K562 (cell line): Measurements from ENCODE around the gene NPAS3. TPM values are rescaled to one million over a fixed set of nuclear protein-coding genes. Genes with fewer than 3 reads are reported as not detected.

ENCODE experiments used
- ATAC-seq: fragments of 200-7000 bp; cut with Tn5 transposase; 3 replicates; pipeline ENCODE4 v1.9.1; 2020; ENCODE audit warnings: moderate library complexity
- BruUV-seq: library from RNA; stranded (reverse); fragments of 400-500 nt; replicated peaks from 2 replicates; lab custom pipeline; 2021; lab: Mats Ljungman, UMichigan
- CTCF ChIA-PET: fragments of 300-600 bp; formaldehyde crosslinking; extraction: SDS; loops from one replicate; lab custom pipeline; 2021; ENCODE audit warnings: low intra/inter-chr PET ratio; lab: Yijun Ruan, JAX
- POLR2A ChIA-PET: fragments of 300-600, 350-650 bp; sonication (Branson Sonifier 250); formaldehyde crosslinking; extraction: SDS; loops from one replicate; lab custom pipeline; 2021; ENCODE audit warnings: antibody characterized with exemption, inconsistent platforms; lab: Yijun Ruan, JAX
- DNase-seq, 4 experiments: peaks; one replicate each; pipeline versions ENCODE4 v3.0.0 to v3.0.0-alpha.2; 2011 to 2018; ENCODE audit warnings: low spot score in 3 of 4, mixed read lengths in 3 of 4; ENCODE audit errors: extremely low read depth in 1 of 4
- FAIRE-seq: peaks from 2 replicates; lab custom pipeline; 2011; peaks lifted over from hg19 to GRCh38; lab: Jason Lieb, UNC
- H2AFZ ChIP-seq: 2 replicates; pipeline ENCODE4 v1.6.0; 2011; ENCODE audit warnings: low read depth, low read length, control low read depth, inconsistent platforms
- H3K27ac ChIP-seq: fragments of 200-600 bp; 3 replicates; pipeline ENCODE4 v1.8.0; 2011; ENCODE audit warnings: low read depth, mild to moderate bottlenecking, control low read depth, inconsistent platforms, low read length, moderate library complexity, mixed read lengths; ENCODE audit errors: extremely low read depth
- H3K27me3 ChIP-seq, 2 experiments: fragments of 300-600 bp in 1 of 2; 2 replicates in 1 of 2; 3 replicates in 1 of 2; pipeline versions ENCODE4 v1.6.0 to v1.8.0; 2011; ENCODE audit warnings: inconsistent platforms in 2 of 2, low read length in 2 of 2, mild to moderate bottlenecking in 1 of 2, mixed read lengths in 1 of 2, moderate library complexity in 1 of 2; ENCODE audit not compliant: control insufficient read depth in 2 of 2, insufficient read depth in 2 of 2
- H3K36me3 ChIP-seq: fragments of 300-600 bp; 3 replicates; pipeline ENCODE4 v1.8.0; 2011; ENCODE audit warnings: mild to moderate bottlenecking, low read length, inconsistent platforms; ENCODE audit not compliant: control insufficient read depth, insufficient read depth
- H3K4me1 ChIP-seq, 2 experiments: fragments of 200-600 bp in 1 of 2; replicated peaks in 1 of 2; 2 replicates in 1 of 2; 3 replicates in 1 of 2; pipeline versions ENCODE4 v1.5.1 to v1.8.0; 2011; ENCODE audit warnings: inconsistent platforms in 2 of 2, low read length in 2 of 2, mild to moderate bottlenecking in 1 of 2, mixed read lengths in 1 of 2, moderate library complexity in 1 of 2; ENCODE audit not compliant: control insufficient read depth in 2 of 2, insufficient read depth in 2 of 2
- H3K4me2 ChIP-seq: 2 replicates; pipeline ENCODE4 v1.6.1; 2011; ENCODE audit warnings: low read length, control low read depth, inconsistent platforms, mixed read lengths; ENCODE audit not compliant: insufficient read depth
- H3K4me3 ChIP-seq: fragments of 200-600 bp; sonication (generic), shearing (Covaris generic); 2 replicates; pipeline ENCODE4 v1.5.1; 2016; ENCODE audit warnings: control low read depth, inconsistent platforms
- H3K79me2 ChIP-seq: fragments of 200-600 bp; 3 replicates; pipeline ENCODE4 v1.8.0; 2011; ENCODE audit warnings: low read length, inconsistent platforms; ENCODE audit not compliant: control insufficient read depth, insufficient read depth
- H3K9ac ChIP-seq, 2 experiments: 2 replicates each; pipeline versions ENCODE4 v1.6.0 to v1.6.1; 2011; ENCODE audit warnings: low read depth in 2 of 2, low read length in 2 of 2, control low read depth in 1 of 2, inconsistent platforms in 1 of 2, mild to moderate bottlenecking in 1 of 2, mixed read lengths in 1 of 2; ENCODE audit not compliant: insufficient read depth in 1 of 2
- H3K9me1 ChIP-seq: one replicate; pipeline ENCODE4 v1.6.0; 2011; ENCODE audit warnings: inconsistent platforms, mild to moderate bottlenecking, low read length, moderate library complexity; ENCODE audit not compliant: control insufficient read depth, insufficient read depth
- H3K9me3 ChIP-seq: replicated peaks from 2 replicates; pipeline ENCODE4 v1.5.1; 2011; ENCODE audit warnings: low read depth, low read length, inconsistent platforms; ENCODE audit not compliant: control insufficient read depth, insufficient read depth
- H4K20me1 ChIP-seq: replicated peaks from 2 replicates; pipeline ENCODE4 v1.6.1; 2011; ENCODE audit warnings: low read length, inconsistent platforms, mixed read lengths; ENCODE audit not compliant: control insufficient read depth, insufficient read depth
- ARID2 ChIP-seq: fragments of 450-650 bp; IDR thresholded peaks from 2 replicates; pipeline ENCODE4 v1.6.1; 2017; ENCODE audit warnings: antibody characterized with exemption, mild to moderate bottlenecking
- CBFA2T3 ChIP-seq: fragments of 450-650 bp; IDR thresholded peaks from 2 replicates; pipeline ENCODE4 v1.6.1; 2017
- HDAC1 ChIP-seq, 2 experiments: fragments of 450-650 bp; IDR thresholded peaks; 2 replicates each; pipeline ENCODE4 v1.6.1; 2016 to 2017; ENCODE audit warnings: inconsistent platforms in 1 of 2, mild to moderate bottlenecking in 1 of 2, moderate library complexity in 1 of 2
- HMGN3 ChIP-seq: IDR thresholded peaks from 2 replicates; pipeline ENCODE4 v1.6.1; 2011; ENCODE audit warnings: borderline replicate concordance, low read depth, mild to moderate bottlenecking, mixed read lengths, low read length; ENCODE audit not compliant: insufficient read length; ENCODE audit errors: extremely low read depth
- MTA2 ChIP-seq: fragments of 450-650 bp; IDR thresholded peaks from 2 replicates; pipeline ENCODE4 v1.6.1; 2016; ENCODE audit warnings: low read depth
- SIX5 ChIP-seq, 2 experiments: IDR thresholded peaks; 2 replicates each; pipeline ENCODE4 v1.6.1; 2011; ENCODE audit warnings: low read length in 2 of 2, borderline replicate concordance in 1 of 2, low read depth in 1 of 2, mild to moderate bottlenecking in 1 of 2, moderate library complexity in 1 of 2; ENCODE audit not compliant: insufficient read depth in 1 of 2
- TAF15 ChIP-seq: fragments of 200-400 bp; formaldehyde crosslinking; IDR thresholded peaks from 2 replicates; pipeline ENCODE4 v1.6.1; 2017; ENCODE audit warnings: mild to moderate bottlenecking, low read depth, low read length, moderate library complexity
- ZNF830 ChIP-seq: fragments of 250-450 bp; sonication (Bioruptor Pico); IDR thresholded peaks from 2 replicates; pipeline ENCODE4 v1.5.0; 2021; ENCODE audit warnings: mild to moderate bottlenecking
- WGBS: fragments of 100-300 bp; shearing (Covaris generic); methylation state at CpG from one replicate; pipeline ENCODE4 v1.1.6; 2016; ENCODE audit warnings: low coverage, mixed read lengths; ENCODE audit not compliant: insufficient coverage; ENCODE audit errors: missing lambda C conversion rate; 5-methylcytosine and 5-hydroxymethylcytosine counted together
- in situ Hi-C: fragments of 300-500 bp; cut with MboI; formaldehyde crosslinking; loops from 4 replicates; pipeline ENCODE4 v1.15.0; 2018; ENCODE audit warnings: inconsistent platforms, mixed read lengths
- intact Hi-C: fragments of 100-400 bp; cut with micrococcal nuclease; formaldehyde crosslinking; loops from 2 replicates; pipeline ENCODE4 v1.14.2; 2022
- polyA plus RNA-seq, 8 experiments: library from polyadenylated mRNA; depleted of rRNA in 4 of 8; stranded (reverse) in 5 of 8; unstranded in 3 of 8; fragments of >200 nt; fragmentation: Nextera tagmentation in 2 of 8; fragmentation: Illumina TruSeq in 1 of 8; extraction: Ambion mirVana in 2 of 8; extraction: Trizol in 1 of 8; gene quantifications; 2 replicates each; pipeline versions ENCODE4 v1.2.1 to v1.2.3, GENCODE V29; 2011 to 2014; ENCODE audit warnings: inconsistent platforms in 1 of 8, missing spikeins in 1 of 8
- total RNA-seq, 7 experiments: library from RNA; depleted of rRNA in 6 of 7; stranded (reverse); fragments of >200 nt in 6 of 7; fragmentation: Illumina TruSeq in 2 of 7; extraction: Trizol in 2 of 7; gene quantifications; 2 replicates each; pipeline versions ENCODE4 v1.2.1 to v1.2.3, GENCODE V29; 2011 to 2021; ENCODE audit warnings: low replicate concordance in 1 of 7
- TF ChIP-seq, protein P1 (sequence below): IDR thresholded peaks from 2 replicates; pipeline ENCODE4 v1.6.1; 2012; ENCODE audit warnings: low read depth, low read length, improper control_type of control experiment, borderline replicate concordance
- TF ChIP-seq, protein P2 (sequence below): fragments of 250-450 bp; sonication (Bioruptor Pico); IDR thresholded peaks from 2 replicates; pipeline ENCODE4 v1.8.0; 2021; ENCODE audit warnings: borderline replicate concordance, mild to moderate bottlenecking, moderate library complexity; ENCODE audit not compliant: poor library complexity, severe bottlenecking
- TF ChIP-seq, protein P3 (sequence below): sonication (generic); formaldehyde crosslinking; IDR thresholded peaks from 2 replicates; pipeline ENCODE4 v1.8.1; 2023; ENCODE audit warnings: mild to moderate bottlenecking, missing genetic modification reagents

NPAS3 gene
- total and polyA plus RNA-seq, 9 of the 15 experiments (the other 6 are each of a cell fraction or from before 2014, with no cell fraction given), result 0.04 TPM; not detected in 8

- Histone ChIP-seq H3K9me1 (no peaks in the 10 kb centered on the region), H3K4me1 (no peaks in the 10 kb centered on the region), H3K36me3 (no peaks in the 10 kb centered on the region), H3K9ac (no peak overlapping the region), H3K4me2 (no peak overlapping the region), H3K79me2 (no peaks in the 10 kb centered on the region), H2AFZ (no peak overlapping the region), H3K27me3 (no peaks in the 10 kb centered on the region), H4K20me1 (no peaks in the 10 kb centered on the region), H3K9me3 (no peaks in the 10 kb centered on the region), H3K27ac (no peak overlapping the region), H3K4me3 (no peak overlapping the region)
- no peak for DNase-seq
- intact Hi-C loops (no loop called here), in situ Hi-C loops (no loop called here)
- TF ChIP-seq MTA2 (no peak), CBFA2T3 (no peak), TAF15 (no peak), ZNF830 (no peak), HMGN3 (no peak), HDAC1 (IDR thresholded peaks at IDR 0.05) (no peak), SIX5 (IDR thresholded peaks at IDR 0.05; ENCODE audit: borderline replicate concordance in 1 of 2, insufficient read depth in 1 of 2, low read depth in 1 of 2, low read length in 2 of 2) (no peak), ARID2 (no peak)
- TF ChIP-seq, protein P1, sequence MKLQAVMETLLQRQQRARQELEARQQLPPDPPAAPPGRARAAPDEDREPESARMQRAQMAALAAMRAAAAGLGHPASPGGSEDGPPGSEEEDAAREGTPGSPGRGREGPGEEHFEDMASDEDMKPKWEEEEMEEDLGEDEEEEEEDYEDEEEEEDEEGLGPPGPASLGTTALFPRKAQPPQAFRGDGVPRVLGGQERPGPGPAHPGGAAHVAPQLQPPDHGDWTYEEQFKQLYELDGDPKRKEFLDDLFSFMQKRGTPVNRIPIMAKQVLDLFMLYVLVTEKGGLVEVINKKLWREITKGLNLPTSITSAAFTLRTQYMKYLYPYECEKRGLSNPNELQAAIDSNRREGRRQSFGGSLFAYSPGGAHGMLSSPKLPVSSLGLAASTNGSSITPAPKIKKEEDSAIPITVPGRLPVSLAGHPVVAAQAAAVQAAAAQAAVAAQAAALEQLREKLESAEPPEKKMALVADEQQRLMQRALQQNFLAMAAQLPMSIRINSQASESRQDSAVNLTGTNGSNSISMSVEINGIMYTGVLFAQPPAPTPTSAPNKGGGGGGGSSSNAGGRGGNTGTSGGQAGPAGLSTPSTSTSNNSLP, result no peak
- TF ChIP-seq, protein P2, sequence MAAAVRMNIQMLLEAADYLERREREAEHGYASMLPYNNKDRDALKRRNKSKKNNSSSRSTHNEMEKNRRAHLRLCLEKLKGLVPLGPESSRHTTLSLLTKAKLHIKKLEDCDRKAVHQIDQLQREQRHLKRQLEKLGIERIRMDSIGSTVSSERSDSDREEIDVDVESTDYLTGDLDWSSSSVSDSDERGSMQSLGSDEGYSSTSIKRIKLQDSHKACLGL, result no peak
- TF ChIP-seq, protein P3, sequence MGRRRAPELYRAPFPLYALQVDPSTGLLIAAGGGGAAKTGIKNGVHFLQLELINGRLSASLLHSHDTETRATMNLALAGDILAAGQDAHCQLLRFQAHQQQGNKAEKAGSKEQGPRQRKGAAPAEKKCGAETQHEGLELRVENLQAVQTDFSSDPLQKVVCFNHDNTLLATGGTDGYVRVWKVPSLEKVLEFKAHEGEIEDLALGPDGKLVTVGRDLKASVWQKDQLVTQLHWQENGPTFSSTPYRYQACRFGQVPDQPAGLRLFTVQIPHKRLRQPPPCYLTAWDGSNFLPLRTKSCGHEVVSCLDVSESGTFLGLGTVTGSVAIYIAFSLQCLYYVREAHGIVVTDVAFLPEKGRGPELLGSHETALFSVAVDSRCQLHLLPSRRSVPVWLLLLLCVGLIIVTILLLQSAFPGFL (CRISPR knock-in tag), result no peak
- no peak for FAIRE-seq
- no CpG with 5 or more reads among the region's 1 CpG for WGBS
- ChIA-PET CTCF (no interaction called here), POLR2A (no interaction called here)
- no TSS peak for BruUV-seq
- no peak for ATAC-seq
Observed at GRCh38 chr14:33404964-33405574, 466.4 kb downstream of the NPAS3 start.
